Mesothelial cell of epicardium (in vitro differentiated cells): ENCODE results near the gene FAM131B. TPM values are rescaled to one million over a fixed set of nuclear protein-coding genes. Genes with fewer than 3 reads are reported as not detected.

Experiments
- DNase-seq, 2 experiments: peaks; one replicate each; pipeline ENCODE4 v3.0.0; 2021; ENCODE audit warnings: low spot score in 2 of 2; ENCODE audit not compliant: unreplicated experiment in 2 of 2
- H3K27ac Mint-ChIP-seq: 2 replicates; pipeline ENCODE4 v1.8.0; 2021; ENCODE audit warnings: mixed read lengths
- H3K27me3 Mint-ChIP-seq: 2 replicates; pipeline ENCODE4 v1.8.0; 2021; ENCODE audit warnings: low read depth, mixed read lengths
- H3K36me3 Mint-ChIP-seq: 2 replicates; pipeline ENCODE4 v1.8.0; 2021; ENCODE audit warnings: mixed read lengths
- H3K4me1 Mint-ChIP-seq: 2 replicates; pipeline ENCODE4 v1.8.0; 2021; ENCODE audit warnings: mixed read lengths
- H3K4me3 Mint-ChIP-seq: 2 replicates; pipeline ENCODE4 v1.8.0; 2021; ENCODE audit warnings: mild to moderate bottlenecking, moderate library complexity, mixed read lengths
- H3K9me3 Mint-ChIP-seq: 2 replicates; pipeline ENCODE4 v1.8.0; 2021; ENCODE audit warnings: mixed read lengths
- CTCF ChIP-seq: fragments of 200-600 bp; sonication (generic); IDR thresholded peaks from one replicate; pipeline ENCODE4 v1.5.0; 2021; ENCODE audit warnings: antibody characterized with exemption; ENCODE audit not compliant: unreplicated experiment
- total RNA-seq: library from RNA; stranded (reverse); gene quantifications from 3 replicates; pipeline ENCODE4 v1.2.1, GENCODE V29; 2021

Gene FAM131B
- total RNA-seq, 1 donor from 2014 or later, result 5.6 TPM

- no peak for TF ChIP-seq CTCF
Observed at GRCh38 chr7:143363016-143363937, 764 bp upstream of the FAM131B start.

GRCh38 chr7:143361552-143362130, 872 bp downstream of the FAM131B start:
- peaks cover 7% of the 10 kb centered on the region for H3K4me1 Mint-ChIP-seq
- no peaks in the 10 kb centered on the region for H3K36me3 Mint-ChIP-seq
- DNase-seq, result no peak
- H3K9me3 Mint-ChIP-seq, result no peaks in the 10 kb centered on the region
- no peak overlapping the region for H3K27ac Mint-ChIP-seq
- no peak for TF ChIP-seq CTCF
- peaks cover 79% of the 10 kb centered on the region for H3K27me3 Mint-ChIP-seq
- H3K4me3 Mint-ChIP-seq, result peak overlapping the region; percentile 78

More at GRCh38 chr7:143363016-143363937, 764 bp upstream of the FAM131B start:
- Mint-ChIP-seq H3K9me3 (no peaks in the 10 kb centered on the region), H3K4me3 (peak overlapping the region; percentile 54), H3K4me1 (peaks cover 7% of the 10 kb centered on the region), H3K27ac (no peak overlapping the region), H3K36me3 (no peaks in the 10 kb centered on the region), H3K27me3 (peaks cover 74% of the 10 kb centered on the region)
- DNase-seq, result no peak

- no peak for DNase-seq
- TF ChIP-seq CTCF, result no peak
Observed at GRCh38 chr7:143360788-143361551, 1.5 kb downstream of the FAM131B start.

GRCh38 chr7:143359771-143360353, 2.7 kb downstream of the FAM131B start:
- Mint-ChIP-seq H3K4me3 (no peak overlapping the region), H3K9me3 (no peaks in the 10 kb centered on the region), H3K4me1 (peaks cover 7% of the 10 kb centered on the region), H3K27me3 (peaks cover 66% of the 10 kb centered on the region), H3K27ac (no peak overlapping the region), H3K36me3 (no peaks in the 10 kb centered on the region)
- no peak for DNase-seq
- no peak for TF ChIP-seq CTCF

More at GRCh38 chr7:143360788-143361551, 1.5 kb downstream of the FAM131B start:
- peaks cover 74% of the 10 kb centered on the region for H3K27me3 Mint-ChIP-seq
- H3K36me3 Mint-ChIP-seq, result no peaks in the 10 kb centered on the region
- peaks cover 7% of the 10 kb centered on the region for H3K4me1 Mint-ChIP-seq
- H3K27ac Mint-ChIP-seq, result no peak overlapping the region
- H3K9me3 Mint-ChIP-seq, result no peaks in the 10 kb centered on the region
- H3K4me3 Mint-ChIP-seq, result peak overlapping the region; percentile 63

- no peak for DNase-seq
- Mint-ChIP-seq H3K27ac (no peak overlapping the region), H3K4me1 (peaks cover 7% of the 10 kb centered on the region), H3K27me3 (peaks cover 55% of the 10 kb centered on the region), H3K4me3 (no peak overlapping the region), H3K9me3 (no peaks in the 10 kb centered on the region), H3K36me3 (no peaks in the 10 kb centered on the region)
- no peak for TF ChIP-seq CTCF
Observed at GRCh38 chr7:143358626-143359025, 3.9 kb downstream of the FAM131B start.
